Thymus (tissue), 11 donors: Measurements from ENCODE around the gene MCM8. TPM values are rescaled to one million over a fixed set of nuclear protein-coding genes. Genes with fewer than 3 reads are reported as not detected.
A peak's percentile ranks its signal among the peaks of the same experiment; 100 is the strongest.

Experiments
- DNase-seq, 9 donors: peaks; one replicate each; pipeline ENCODE4 v3.0.0-alpha.2; 2013; ENCODE audit warnings: low spot score in 9 of 9, low read depth in 6 of 9, missing footprints in 1 of 9
- H3K27ac ChIP-seq, 2 donors: one replicate each; pipeline ENCODE4 v1.5.1; 2013; ENCODE audit warnings: control low read depth in 1 of 2, low read depth in 1 of 2, low read length in 1 of 2, mild to moderate bottlenecking in 1 of 2, moderate library complexity in 1 of 2
- H3K27me3 ChIP-seq, 2 donors: one replicate each; pipeline ENCODE4 v1.5.1; 2013; ENCODE audit warnings: low read length in 1 of 2; ENCODE audit not compliant: control insufficient read depth in 2 of 2, insufficient read depth in 1 of 2
- H3K36me3 ChIP-seq, 2 donors: one replicate each; pipeline ENCODE4 v1.5.1; 2013; ENCODE audit warnings: low read length in 1 of 2, mild to moderate bottlenecking in 1 of 2, moderate library complexity in 1 of 2; ENCODE audit not compliant: control insufficient read depth in 2 of 2, insufficient read depth in 2 of 2
- H3K4me1 ChIP-seq, 2 donors: one replicate each; pipeline ENCODE4 v1.5.1; 2013; ENCODE audit warnings: low read length in 2 of 2; ENCODE audit not compliant: control insufficient read depth in 2 of 2, insufficient read depth in 2 of 2
- H3K4me3 ChIP-seq, 2 donors: one replicate each; pipeline ENCODE4 v1.5.1; 2013; ENCODE audit warnings: low read length in 2 of 2, control low read depth in 1 of 2, mild to moderate bottlenecking in 1 of 2
- H3K9me3 ChIP-seq, 2 donors: one replicate each; pipeline ENCODE4 v1.5.1; 2013; ENCODE audit warnings: low read length in 1 of 2, mild to moderate bottlenecking in 1 of 2; ENCODE audit not compliant: control insufficient read depth in 2 of 2, insufficient read depth in 1 of 2
- WGBS: extraction: QIAGEN DNeasy Blood & Tissue Kit; methylation state at CpG from one replicate; pipeline ENCODE4 v1.1.7; 2013; 5-methylcytosine and 5-hydroxymethylcytosine counted together
- polyA plus RNA-seq: library from polyadenylated mRNA; stranded (reverse); fragments of 200-250 nt; gene quantifications from one replicate; pipeline ENCODE4 v1.2.3, GENCODE V29; 2013
- total RNA-seq: library from RNA; stranded (reverse); fragments of 120-200 nt; gene quantifications from one replicate; pipeline ENCODE4 v1.2.4, GENCODE V29; 2013
- donor health status: healthy.

MCM8 gene
- total and polyA plus RNA-seq, 2 donors, result 4.9 to 15.4 TPM

GRCh38 chr20:5920581-5920980 lies 29.9 kb upstream of the MCM8 start:
- 85% methylated on average over 1 of the region's 1 CpG for WGBS
- Histone ChIP-seq H3K9me3 (no peaks in the 10 kb centered on the region), H3K36me3 (no peaks in the 10 kb centered on the region), H3K4me3 (no peak overlapping the region), H3K27me3 (no peaks in the 10 kb centered on the region), H3K27ac (no peak overlapping the region), H3K4me1 (peaks cover 3% of the 10 kb centered on the region in 2 donors)
- no peak for DNase-seq

GRCh38 chr20:5923493-5923892 lies 27.0 kb upstream of the MCM8 start:
- no peak for DNase-seq
- WGBS, result 59% methylated on average over 5 of the region's 5 CpGs
- H3K9me3 ChIP-seq, result no peaks in the 10 kb centered on the region

GRCh38 chr20:5925551-5925950 lies 24.9 kb upstream of the MCM8 start:
- no peak for DNase-seq
- H3K4me3 ChIP-seq, result no peak overlapping the region
- H3K27ac ChIP-seq, result no peak overlapping the region
- H3K9me3 ChIP-seq, result no peaks in the 10 kb centered on the region
- H3K36me3 ChIP-seq, result no peaks in the 10 kb centered on the region
- peaks cover 0 to 5% of the 10 kb centered on the region in 2 donors for H3K27me3 ChIP-seq
- 90% methylated on average over 3 of the region's 3 CpGs for WGBS
- no peaks in the 10 kb centered on the region for H3K4me1 ChIP-seq

More at GRCh38 chr20:5923493-5923892, 27.0 kb upstream of the MCM8 start:
- Histone ChIP-seq H3K27me3 (peaks cover 0 to 5% of the 10 kb centered on the region in 2 donors), H3K36me3 (no peaks in the 10 kb centered on the region), H3K4me3 (no peak overlapping the region), H3K27ac (no peak overlapping the region), H3K4me1 (peaks cover 3% of the 10 kb centered on the region in 2 donors)

GRCh38 chr20:5927749-5928462 lies 22.5 kb upstream of the MCM8 start:
- Histone ChIP-seq H3K9me3 (no peaks in the 10 kb centered on the region), H3K4me3 (no peak overlapping the region), H3K27me3 (peaks cover 0 to 5% of the 10 kb centered on the region in 2 donors), H3K36me3 (no peaks in the 10 kb centered on the region), H3K4me1 (no peaks in the 10 kb centered on the region), H3K27ac (no peak overlapping the region)
- no peak for DNase-seq
- WGBS, result 87% methylated on average over 11 of the region's 11 CpGs

- Histone ChIP-seq H3K9me3 (no peaks in the 10 kb centered on the region), H3K27me3 (peaks cover 0 to 5% of the 10 kb centered on the region in 2 donors), H3K4me1 (no peaks in the 10 kb centered on the region), H3K27ac (no peak overlapping the region), H3K4me3 (no peak overlapping the region), H3K36me3 (no peaks in the 10 kb centered on the region)
- DNase-seq, result no peak
- WGBS, result 86% methylated on average over 8 of the region's 8 CpGs
These were observed 21.4 kb upstream of the MCM8 start for GRCh38 chr20:5928836-5929715.

GRCh38 chr20:5931411-5931810 lies 19.0 kb upstream of the MCM8 start:
- Histone ChIP-seq H3K27me3 (peaks cover 0 to 5% of the 10 kb centered on the region in 2 donors), H3K9me3 (no peaks in the 10 kb centered on the region), H3K36me3 (no peaks in the 10 kb centered on the region), H3K4me3 (no peak overlapping the region), H3K4me1 (no peaks in the 10 kb centered on the region), H3K27ac (no peak overlapping the region)
- DNase-seq, result no peak
- 98% methylated on average over 3 of the region's 3 CpGs for WGBS

GRCh38 chr20:5932796-5933195 lies 17.7 kb upstream of the MCM8 start:
- no peaks in the 10 kb centered on the region for H3K4me1 ChIP-seq
- peaks cover 0 to under 1% of the 10 kb centered on the region in 2 donors for H3K36me3 ChIP-seq
- whole genome bisulfite sequencing, result 88% methylated on average over 3 of the region's 3 CpGs
- no peak for DNase-seq
- H3K9me3 ChIP-seq, result no peaks in the 10 kb centered on the region
- no peak overlapping the region for H3K4me3 ChIP-seq
- H3K27ac ChIP-seq, result no peak overlapping the region
- H3K27me3 ChIP-seq, result peaks cover 0 to 4% of the 10 kb centered on the region in 2 donors

- peak in 3 of 9 donors; percentile 12 to 27 (median 14) for DNase-seq
- Histone ChIP-seq H3K27me3 (no peaks in the 10 kb centered on the region), H3K4me3 (no peak overlapping the region), H3K27ac (no peak overlapping the region), H3K9me3 (no peaks in the 10 kb centered on the region), H3K36me3 (peaks cover 0 to 8% of the 10 kb centered on the region in 2 donors), H3K4me1 (no peaks in the 10 kb centered on the region)
- WGBS, result 92% methylated on average over 7 of the region's 7 CpGs
These were observed 16.5 kb upstream of the MCM8 start for GRCh38 chr20:5933802-5934436.

GRCh38 chr20:5935384-5935783 lies 15.1 kb upstream of the MCM8 start:
- H3K27me3 ChIP-seq, result no peaks in the 10 kb centered on the region
- H3K4me3 ChIP-seq, result no peak overlapping the region
- no peak for DNase-seq
- H3K9me3 ChIP-seq, result no peaks in the 10 kb centered on the region
- 92% methylated on average over 1 of the region's 1 CpG for WGBS
- peaks cover 12 to 19% of the 10 kb centered on the region in 2 donors for H3K36me3 ChIP-seq
- no peak overlapping the region for H3K27ac ChIP-seq
- H3K4me1 ChIP-seq, result no peaks in the 10 kb centered on the region
